ENCODE results near the gene OR5AL1.
"Not testable (repeated sequence)": the region's sequence is repeated elsewhere in the genome, so short reads cannot be mapped to it uniquely, and the experiment has no call there.

OR5AL1 gene

DNA sequence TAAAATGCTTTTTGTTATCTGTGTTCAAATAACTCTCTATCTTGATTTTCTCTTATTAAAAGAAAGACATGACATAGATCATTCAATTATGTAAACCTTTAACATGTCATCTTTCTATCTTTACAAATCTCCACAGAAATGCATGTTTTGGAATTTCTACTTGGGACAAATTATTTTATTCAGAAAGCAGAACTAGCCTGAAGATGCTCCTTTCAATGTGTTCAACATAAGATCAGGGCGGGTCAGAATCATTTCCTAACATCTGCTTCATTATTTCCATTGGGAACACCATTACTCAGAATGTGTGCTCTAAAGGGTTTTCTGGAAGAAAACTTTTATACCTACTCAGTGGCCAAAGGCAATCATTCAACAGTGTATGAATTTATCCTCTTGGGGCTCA, at the start of gene OR5AL1:
TSS of gene OR5AL1 (plus strand) at position 301 of the 400 bp plus-strand sequence.
- H3K27me3 Mint-ChIP-seq: no peaks in the 10 kb centered on the region
- no peak for DNase-seq
- no peak within 1 kb of the TSS for H3K27ac Mint-ChIP-seq
- H3K9me3 Mint-ChIP-seq: peaks cover 27% of the 10 kb centered on the region
- H3K36me3 Mint-ChIP-seq (ENCODE audit: low read depth): no peaks in the 10 kb centered on the region
- H3K4me1 Mint-ChIP-seq (ENCODE audit: low read depth): no peaks in the 10 kb centered on the region
- H3K4me3 Mint-ChIP-seq: no peak within 1 kb of the TSS

DNA sequence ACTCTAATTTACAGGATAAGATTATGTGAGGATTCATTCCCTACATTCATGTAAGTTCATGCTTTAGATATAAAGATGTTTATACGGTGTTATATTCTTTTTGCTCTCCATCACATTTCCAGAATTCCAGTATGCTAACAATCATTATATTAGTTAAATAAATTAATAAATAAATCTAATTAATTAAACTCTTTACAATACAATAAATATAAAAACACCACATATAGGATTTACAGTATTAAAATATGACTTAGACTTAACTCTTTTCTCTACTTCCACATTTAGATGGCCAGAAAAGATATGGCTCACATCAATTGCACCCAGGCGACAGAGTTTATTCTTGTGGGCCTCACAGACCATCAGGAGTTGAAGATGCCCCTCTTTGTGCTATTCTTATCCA, 37.2 kb upstream of the OR5AL1 start, which contains the start of gene OR8U1:
TSS of gene OR8U1 (plus strand) at position 301 of the 400 bp plus-strand sequence. CDS start at position 301, 0 bp downstream.
- H3K27ac Mint-ChIP-seq: no peak within 1 kb of the TSS
- no peaks in the 10 kb centered on the region for H3K4me1 Mint-ChIP-seq (ENCODE audit: low read depth)
- no peak for DNase-seq
- no peaks in the 10 kb centered on the region for H3K36me3 Mint-ChIP-seq (ENCODE audit: low read depth)
- peaks cover 13% of the 10 kb centered on the region for H3K9me3 Mint-ChIP-seq
- no peak within 1 kb of the TSS for H3K4me3 Mint-ChIP-seq
- no peaks in the 10 kb centered on the region for H3K27me3 Mint-ChIP-seq

DNA sequence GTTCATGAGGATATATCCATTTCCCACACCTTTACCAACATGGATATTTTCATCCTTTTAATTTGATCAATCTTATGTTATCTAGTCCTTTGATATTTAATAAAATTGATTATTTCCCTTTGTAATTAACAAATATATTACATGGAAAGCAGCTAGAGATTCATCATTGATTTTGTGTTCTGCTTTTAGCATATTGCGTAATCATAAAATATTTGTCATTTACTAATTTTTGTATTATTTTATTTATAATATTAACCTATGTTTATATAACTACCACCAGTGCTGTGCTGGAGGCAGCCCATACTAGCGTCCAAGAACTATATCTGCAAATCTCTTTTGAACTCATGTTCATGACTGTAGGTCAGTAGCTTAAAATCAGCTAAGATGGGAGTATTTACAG, 32.4 kb upstream of the OR5AL1 start:
- H3K27me3 Mint-ChIP-seq: no peaks in the 10 kb centered on the region
- DNase-seq: no peak
- H3K36me3 Mint-ChIP-seq (ENCODE audit: low read depth): no peaks in the 10 kb centered on the region
- H3K9me3 Mint-ChIP-seq: peaks cover 19% of the 10 kb centered on the region
- no peak overlapping the region for H3K27ac Mint-ChIP-seq
- no peaks in the 10 kb centered on the region for H3K4me1 Mint-ChIP-seq (ENCODE audit: low read depth)
- no peak overlapping the region for H3K4me3 Mint-ChIP-seq

DNA sequence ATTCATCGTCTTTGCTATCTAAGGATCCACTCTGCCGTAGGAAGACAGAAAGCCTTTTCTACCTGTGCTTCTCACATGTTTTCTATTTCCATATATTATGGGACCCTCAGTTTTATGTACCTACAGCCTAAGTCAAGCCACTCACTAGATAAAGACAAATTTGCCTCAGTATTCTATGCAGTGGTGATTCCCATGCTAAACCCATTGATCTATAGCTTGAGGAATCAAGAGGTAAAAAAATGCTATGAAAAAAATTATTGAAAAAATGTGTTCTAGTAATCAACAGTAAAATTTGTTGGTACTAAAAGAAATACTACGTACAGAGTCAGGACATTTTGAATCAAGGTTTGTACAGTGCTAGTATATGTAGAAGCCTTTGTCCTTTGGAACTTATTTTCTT, 18.1 kb upstream of the OR5AL1 start:
- no peak overlapping the region for H3K4me3 Mint-ChIP-seq
- no peaks in the 10 kb centered on the region for H3K36me3 Mint-ChIP-seq (ENCODE audit: low read depth)
- no peak for DNase-seq
- no peaks in the 10 kb centered on the region for H3K4me1 Mint-ChIP-seq (ENCODE audit: low read depth)
- peaks cover 26% of the 10 kb centered on the region for H3K9me3 Mint-ChIP-seq
- H3K27ac Mint-ChIP-seq: no peak overlapping the region
- no peaks in the 10 kb centered on the region for H3K27me3 Mint-ChIP-seq

DNA sequence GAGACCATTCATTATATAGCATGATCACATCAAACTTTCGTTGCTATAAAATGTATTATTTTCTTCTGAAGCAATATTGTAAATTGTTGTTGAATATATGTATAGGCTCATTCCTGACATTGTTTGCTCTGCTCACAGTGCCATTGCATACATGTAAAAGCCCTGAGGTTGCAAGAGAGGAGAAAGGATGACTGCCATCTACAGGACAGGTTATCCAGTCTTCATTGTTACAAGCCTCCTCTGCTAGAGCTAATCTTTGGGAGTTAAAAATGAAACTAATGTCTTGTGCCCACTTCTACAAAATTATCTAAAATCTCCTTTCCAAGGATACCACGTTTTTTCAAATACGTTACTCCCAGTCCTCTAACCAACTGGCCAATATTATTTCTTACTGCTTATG, 16.4 kb upstream of the OR5AL1 start:
- H3K9me3 Mint-ChIP-seq: peaks cover 22% of the 10 kb centered on the region
- DNase-seq: no peak
- H3K27me3 Mint-ChIP-seq: no peaks in the 10 kb centered on the region
- H3K4me1 Mint-ChIP-seq (ENCODE audit: low read depth): no peaks in the 10 kb centered on the region
- H3K4me3 Mint-ChIP-seq: no peak overlapping the region
- H3K27ac Mint-ChIP-seq: no peak overlapping the region
- H3K36me3 Mint-ChIP-seq (ENCODE audit: low read depth): no peaks in the 10 kb centered on the region

DNA sequence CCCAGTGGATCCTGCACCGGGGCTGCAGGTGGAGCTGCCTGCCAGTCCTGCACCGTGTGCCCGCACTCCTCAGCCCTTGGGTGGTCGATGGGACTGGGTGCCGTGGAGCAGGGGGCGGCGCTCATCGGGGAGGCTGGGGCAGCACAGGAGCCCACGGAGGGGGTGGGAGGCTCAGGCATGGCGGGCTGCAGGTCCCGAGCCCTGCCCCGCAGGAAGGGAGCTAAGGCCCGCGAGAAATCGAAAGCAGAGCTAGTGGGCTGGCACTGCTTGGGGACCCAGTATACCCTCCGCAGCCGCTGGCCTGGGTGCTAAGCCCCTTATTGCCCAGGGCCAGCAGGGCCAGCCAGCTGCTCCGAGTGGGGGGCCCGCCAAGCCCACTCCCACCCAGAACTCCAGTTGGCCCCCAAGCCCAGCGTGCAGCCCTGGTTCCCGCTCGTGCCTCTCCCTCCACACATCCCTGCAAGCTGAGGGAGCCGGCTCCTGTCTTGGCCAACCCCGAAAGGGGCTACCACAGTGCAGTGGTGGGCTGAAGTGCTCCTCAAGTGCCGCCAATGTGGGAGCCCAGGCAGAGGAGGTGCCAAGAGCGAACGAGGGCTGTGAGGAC, 10.5 kb upstream of the OR5AL1 start:
- H3K4me3 Mint-ChIP-seq; H3K27me3 Mint-ChIP-seq; H3K36me3 Mint-ChIP-seq (ENCODE audit: low read depth); DNase-seq; H3K4me1 Mint-ChIP-seq (ENCODE audit: low read depth); H3K27ac Mint-ChIP-seq: not testable (repeated sequence)
- peaks cover 37% of the 10 kb centered on the region for H3K9me3 Mint-ChIP-seq

DNA sequence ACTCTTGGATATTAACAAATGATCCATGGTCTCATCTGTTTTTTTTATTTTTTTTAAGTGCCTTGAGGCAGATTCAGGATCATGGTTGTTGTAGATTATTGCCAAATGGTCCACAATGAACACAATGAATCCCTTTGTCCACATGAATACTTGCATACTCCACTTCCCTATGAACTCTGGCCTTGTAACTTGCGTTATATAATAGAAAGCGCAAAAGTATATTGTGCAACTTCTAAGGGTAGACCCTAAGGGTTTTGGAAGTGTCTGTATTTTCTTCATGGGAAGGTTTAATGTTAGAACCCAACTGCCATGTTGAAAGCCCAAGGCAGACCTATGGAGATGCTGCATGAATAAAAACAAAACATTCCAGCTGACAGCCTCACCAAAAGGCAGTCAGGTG, 8.1 kb upstream of the OR5AL1 start:
- Mint-ChIP-seq H3K9me3 (peaks cover 52% of the 10 kb centered on the region), H3K4me3 (no peak overlapping the region), H3K27me3 (no peaks in the 10 kb centered on the region), H3K36me3 (ENCODE audit: low read depth) (no peaks in the 10 kb centered on the region), H3K27ac (no peak overlapping the region), H3K4me1 (ENCODE audit: low read depth) (no peaks in the 10 kb centered on the region)
- DNase-seq: no peak

DNA sequence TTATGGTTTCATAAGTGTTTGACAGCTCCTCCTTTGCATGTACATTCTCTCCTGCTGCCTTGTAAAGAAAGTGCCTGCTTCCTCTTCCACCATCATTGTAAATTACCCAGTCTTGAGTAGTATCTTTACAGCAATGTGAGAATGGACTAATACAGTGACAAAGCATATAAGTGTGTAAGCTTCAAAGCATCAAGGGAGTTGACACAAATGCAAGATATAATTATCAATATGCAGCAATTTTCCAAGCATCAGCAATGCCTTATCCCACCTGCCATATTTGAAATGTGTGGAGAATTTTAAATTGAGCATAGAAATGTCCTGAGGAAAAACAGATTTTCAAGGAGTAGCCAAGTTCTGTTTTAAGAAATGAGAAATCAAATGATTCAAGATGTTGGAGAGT, 1.7 kb upstream of the OR5AL1 start:
- Mint-ChIP-seq H3K27ac (no peak overlapping the region), H3K4me3 (no peak overlapping the region), H3K9me3 (peaks cover 40% of the 10 kb centered on the region), H3K27me3 (no peaks in the 10 kb centered on the region), H3K36me3 (ENCODE audit: low read depth) (no peaks in the 10 kb centered on the region), H3K4me1 (ENCODE audit: low read depth) (no peaks in the 10 kb centered on the region)
- DNase-seq: no peak

DNA sequence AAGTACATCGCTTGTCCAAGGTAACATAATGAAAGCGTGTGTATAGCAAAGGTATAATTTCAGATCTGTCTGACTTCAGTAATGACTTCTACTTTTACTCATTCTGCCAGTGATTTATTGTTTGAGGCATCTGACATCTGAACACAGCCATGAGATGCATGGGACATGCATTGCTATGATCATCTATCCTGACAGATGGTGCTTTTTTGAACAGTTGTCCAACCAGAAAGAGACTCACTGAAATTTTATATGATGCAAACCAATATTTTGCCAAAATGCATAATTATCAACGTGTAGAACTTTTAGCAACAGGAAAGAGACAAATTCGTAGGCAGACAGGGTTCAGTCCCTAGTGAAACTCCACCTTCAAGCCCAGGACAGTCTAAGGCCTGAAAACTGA, 41.0 kb downstream of the OR5AL1 start:
- Mint-ChIP-seq H3K27ac (no peak overlapping the region), H3K27me3 (no peaks in the 10 kb centered on the region), H3K4me3 (no peak overlapping the region)

DNA sequence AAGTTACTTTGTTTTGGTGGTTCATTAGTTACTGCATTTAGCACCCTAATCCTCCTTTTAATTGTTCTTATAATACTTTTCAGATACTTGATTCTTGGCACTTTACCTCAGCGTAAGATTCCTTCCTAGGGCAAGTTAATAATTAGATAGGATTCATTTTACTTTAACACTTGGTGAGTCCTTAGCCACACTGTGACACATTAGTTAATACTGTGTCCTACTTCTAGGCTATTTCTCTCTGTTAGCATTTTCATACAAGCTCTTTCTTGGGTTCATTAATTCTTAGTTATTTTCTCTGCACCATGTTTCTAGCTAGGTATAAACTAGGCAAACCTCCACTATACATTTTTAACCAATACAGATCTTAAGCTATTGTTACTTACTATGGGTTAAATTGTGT, 44.6 kb downstream of the OR5AL1 start:
- Mint-ChIP-seq H3K4me3 (no peak overlapping the region), H3K27me3 (no peaks in the 10 kb centered on the region), H3K36me3 (ENCODE audit: low read depth) (no peaks in the 10 kb centered on the region), H3K4me1 (ENCODE audit: low read depth) (no peaks in the 10 kb centered on the region), H3K9me3 (peaks cover 27% of the 10 kb centered on the region), H3K27ac (no peak overlapping the region)
- DNase-seq: no peak

More for the DNA sequence above, 41.0 kb downstream of the OR5AL1 start:
- DNase-seq: no peak
- peaks cover 15% of the 10 kb centered on the region for H3K9me3 Mint-ChIP-seq
- no peaks in the 10 kb centered on the region for H3K36me3 Mint-ChIP-seq (ENCODE audit: low read depth)
- H3K4me1 Mint-ChIP-seq (ENCODE audit: low read depth): no peaks in the 10 kb centered on the region
